ENCODE measurements around the gene RILPL1. TPM values are rescaled to one million over a fixed set of nuclear protein-coding genes. Genes with fewer than 3 reads are reported as not detected.

The RILPL1 gene
- total and polyA plus RNA-seq, 7 donors = 1.4 to 30.5 (median 12.1) TPM

- TF ChIP-seq, protein P1, sequence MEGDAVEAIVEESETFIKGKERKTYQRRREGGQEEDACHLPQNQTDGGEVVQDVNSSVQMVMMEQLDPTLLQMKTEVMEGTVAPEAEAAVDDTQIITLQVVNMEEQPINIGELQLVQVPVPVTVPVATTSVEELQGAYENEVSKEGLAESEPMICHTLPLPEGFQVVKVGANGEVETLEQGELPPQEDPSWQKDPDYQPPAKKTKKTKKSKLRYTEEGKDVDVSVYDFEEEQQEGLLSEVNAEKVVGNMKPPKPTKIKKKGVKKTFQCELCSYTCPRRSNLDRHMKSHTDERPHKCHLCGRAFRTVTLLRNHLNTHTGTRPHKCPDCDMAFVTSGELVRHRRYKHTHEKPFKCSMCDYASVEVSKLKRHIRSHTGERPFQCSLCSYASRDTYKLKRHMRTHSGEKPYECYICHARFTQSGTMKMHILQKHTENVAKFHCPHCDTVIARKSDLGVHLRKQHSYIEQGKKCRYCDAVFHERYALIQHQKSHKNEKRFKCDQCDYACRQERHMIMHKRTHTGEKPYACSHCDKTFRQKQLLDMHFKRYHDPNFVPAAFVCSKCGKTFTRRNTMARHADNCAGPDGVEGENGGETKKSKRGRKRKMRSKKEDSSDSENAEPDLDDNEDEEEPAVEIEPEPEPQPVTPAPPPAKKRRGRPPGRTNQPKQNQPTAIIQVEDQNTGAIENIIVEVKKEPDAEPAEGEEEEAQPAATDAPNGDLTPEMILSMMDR (IDR thresholded peaks at IDR 0.05) = no peak
- TF ChIP-seq POLR2AphosphoS5 (IDR thresholded peaks at IDR 0.05) = no peak
- no peak for TF ChIP-seq POLR2A (IDR thresholded peaks at IDR 0.05)
- no peak for TF ChIP-seq EP300 (IDR thresholded peaks at IDR 0.05)
- peaks cover 0 to 18% (median 12%) of the 10 kb centered on the region in 4 donors for H3K36me3 ChIP-seq
- H3K4me1 ChIP-seq = no peaks in the 10 kb centered on the region
- intact Hi-C loops (cut with DNase I) = no loop called here
- H3K4me3 ChIP-seq = no peak overlapping the region
- H3K9me3 ChIP-seq = no peaks in the 10 kb centered on the region
- 90 to 98% methylated on average over 6 of the region's 6 CpGs for WGBS, 2 donors
- no peak overlapping the region for H3K27ac ChIP-seq
- no peaks in the 10 kb centered on the region for H3K27me3 ChIP-seq
- DNase-seq = no peak
Observed at GRCh38 chr12:123489580-123489979, 43.9 kb downstream of the RILPL1 start.

DNA sequence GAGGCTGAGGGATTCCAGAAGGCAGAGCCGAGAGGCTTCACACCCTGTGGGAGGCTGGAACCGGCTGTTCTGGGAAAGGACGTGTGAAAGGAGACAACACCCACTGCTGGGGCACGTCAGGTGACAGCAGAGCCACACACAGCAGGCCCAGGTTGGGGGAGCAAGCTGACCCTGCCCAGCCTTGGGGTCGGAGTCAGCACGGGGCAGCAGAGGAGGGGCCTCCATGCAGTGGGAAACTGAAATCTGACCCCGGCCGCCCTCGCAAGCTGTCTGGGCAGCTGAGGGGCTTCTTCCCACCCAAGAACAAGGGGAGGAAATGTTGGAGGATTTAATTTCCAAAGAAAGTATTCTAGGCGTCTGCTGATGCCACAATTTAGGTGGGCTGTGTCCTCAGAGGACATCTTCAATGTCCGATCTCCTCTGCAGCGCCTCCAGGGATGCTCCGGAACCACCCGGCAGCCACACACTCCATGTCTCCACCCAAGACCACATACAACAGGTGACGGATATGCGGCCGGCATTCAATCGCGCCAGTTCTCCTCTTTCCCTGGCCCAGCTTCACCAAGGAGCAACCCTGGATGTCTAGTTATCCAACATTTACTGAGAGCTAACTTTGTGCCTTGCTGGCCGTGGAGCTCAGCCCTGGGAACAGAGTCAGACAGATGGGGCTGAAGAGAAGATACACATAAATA lies 44.8 kb downstream of the RILPL1 start:
- Histone ChIP-seq H3K4me3 (no peak overlapping the region), H3K27me3 (no peaks in the 10 kb centered on the region), H3K36me3 (peaks cover 6 to 19% (median 10%) of the 10 kb centered on the region in 4 donors), H3K27ac (no peak overlapping the region), H3K9me3 (no peaks in the 10 kb centered on the region), H3K4me1 (no peaks in the 10 kb centered on the region)
- DNase-seq = no peak
- TF ChIP-seq EP300 (IDR thresholded peaks at IDR 0.05) (no peak), POLR2A (IDR thresholded peaks at IDR 0.05) (no peak), POLR2AphosphoS5 (IDR thresholded peaks at IDR 0.05) (no peak)
- TF ChIP-seq, protein P1 (IDR thresholded peaks at IDR 0.05) = no peak
- intact Hi-C loops (cut with DNase I) = no loop called here
- 86 to 89% methylated on average over 20 of the region's 20 CpGs for WGBS, 2 donors

GRCh38 chr12:123487428-123487827 lies 46.1 kb downstream of the RILPL1 start:
- H3K27ac ChIP-seq = no peak overlapping the region
- H3K9me3 ChIP-seq = no peaks in the 10 kb centered on the region
- WGBS, 2 donors = 96 to 98% methylated on average over 6 of the region's 6 CpGs
- DNase-seq = no peak
- peaks cover 6 to 30% (median 12%) of the 10 kb centered on the region in 4 donors for H3K36me3 ChIP-seq
- intact Hi-C loops (cut with DNase I) = no loop called here
- H3K4me3 ChIP-seq = no peak overlapping the region
- no peaks in the 10 kb centered on the region for H3K27me3 ChIP-seq
- TF ChIP-seq POLR2A (IDR thresholded peaks at IDR 0.05) (no peak), POLR2AphosphoS5 (IDR thresholded peaks at IDR 0.05) (no peak), EP300 (IDR thresholded peaks at IDR 0.05) (no peak)
- TF ChIP-seq, protein P1 (IDR thresholded peaks at IDR 0.05) = no peak
- no peaks in the 10 kb centered on the region for H3K4me1 ChIP-seq

- Histone ChIP-seq H3K4me1 (no peaks in the 10 kb centered on the region), H3K27me3 (no peaks in the 10 kb centered on the region), H3K36me3 (peaks cover 6 to 30% (median 14%) of the 10 kb centered on the region in 4 donors), H3K4me3 (no peak overlapping the region), H3K27ac (no peak overlapping the region), H3K9me3 (no peaks in the 10 kb centered on the region)
- DNase-seq = no peak
- intact Hi-C loops (cut with DNase I) = no loop called here
- whole genome bisulfite sequencing, 2 donors = 90 to 92% methylated on average over 14 of the region's 14 CpGs
- TF ChIP-seq, protein P1 (IDR thresholded peaks at IDR 0.05) = no peak
- no peak for TF ChIP-seq EP300 (IDR thresholded peaks at IDR 0.05)
- no peak for TF ChIP-seq POLR2A (IDR thresholded peaks at IDR 0.05)
- TF ChIP-seq POLR2AphosphoS5 (IDR thresholded peaks at IDR 0.05) = no peak
Observed at GRCh38 chr12:123485756-123486155, 47.8 kb downstream of the RILPL1 start.

Data from sigmoid colon (tissue), 7 donors.